Activated CD4-positive, alpha-beta T cell treated with anti-CD3 and anti-CD28 coated beads for 24 hours (primary cell): ENCODE results near the gene LRFN3.
"Not testable (repeated sequence)": the region's sequence is repeated elsewhere in the genome, so short reads cannot be mapped to it uniquely, and the experiment has no call there.

Source experiments
- DNase-seq, 2 donors: peaks; one replicate each; pipeline ENCODE4 v3.0.0-alpha.2; 2020; ENCODE audit warnings: low read depth in 2 of 2

Gene LRFN3

DNA sequence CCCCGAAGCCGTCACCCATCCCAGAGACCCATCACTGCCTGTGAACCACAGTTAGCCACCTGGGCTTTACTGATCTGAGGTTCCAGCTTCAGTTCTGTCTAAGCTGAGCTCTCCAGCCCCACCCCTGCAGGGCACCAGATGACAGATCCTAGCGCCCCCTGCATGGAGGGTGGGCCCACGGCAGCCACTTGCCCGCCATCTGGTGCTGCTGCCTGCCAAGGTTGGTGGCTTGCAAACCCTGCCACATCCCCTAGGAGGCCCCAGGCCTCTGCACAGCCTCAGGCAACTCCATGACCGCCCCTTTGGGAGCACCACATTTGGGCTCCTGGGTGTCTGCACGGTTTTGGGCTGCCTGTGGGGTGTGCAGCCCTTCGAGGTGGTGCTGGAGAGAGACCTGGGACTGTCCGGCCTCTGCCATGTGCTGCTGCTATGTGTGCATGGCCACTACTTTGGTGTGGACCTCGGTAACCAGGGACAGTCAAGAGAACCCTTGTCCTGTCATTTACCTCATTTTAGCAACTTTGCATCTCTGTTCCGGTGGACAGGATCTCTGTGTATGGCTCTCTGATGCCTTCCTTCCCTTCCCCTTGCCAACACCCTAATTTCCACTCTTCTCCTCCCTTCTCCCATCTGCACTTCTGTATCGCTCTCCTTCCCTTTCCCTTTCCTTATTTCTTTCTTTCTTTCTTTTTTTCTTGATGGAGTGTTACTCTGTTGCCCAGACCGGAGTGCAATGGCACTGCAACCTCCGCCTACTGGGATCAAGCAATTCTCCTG is 41.5 kb downstream of the LRFN3 start:
- no peak for DNase-seq

- no peak for DNase-seq
These were observed 42.1 kb downstream of the LRFN3 start for GRCh38 chr19:35978271-35978670.

- no peak for DNase-seq
These were observed 42.7 kb downstream of the LRFN3 start for GRCh38 chr19:35978832-35979365.

GRCh38 chr19:35980997-35981396 is 44.8 kb downstream of the LRFN3 start:
- DNase-seq, result not testable (repeated sequence)

DNA sequence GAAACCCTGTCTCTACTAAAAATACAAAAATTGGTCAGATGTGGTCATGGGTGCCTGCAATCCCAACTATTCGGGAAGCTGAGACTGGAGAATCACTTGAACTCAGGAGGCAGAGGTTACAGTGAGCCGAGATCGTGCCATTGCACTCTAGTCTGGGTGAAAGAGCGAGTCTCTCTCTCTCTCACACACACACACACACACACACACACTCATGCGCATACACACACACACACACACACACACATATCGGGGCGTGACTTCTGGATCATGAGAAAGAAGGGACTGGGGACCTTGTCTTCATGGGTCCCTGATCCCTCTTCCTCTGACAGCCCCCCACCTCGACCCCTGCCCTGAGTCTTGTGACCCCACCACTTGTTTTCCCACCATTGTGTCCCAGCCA is 47.0 kb downstream of the LRFN3 start:
- no peak for DNase-seq

DNA sequence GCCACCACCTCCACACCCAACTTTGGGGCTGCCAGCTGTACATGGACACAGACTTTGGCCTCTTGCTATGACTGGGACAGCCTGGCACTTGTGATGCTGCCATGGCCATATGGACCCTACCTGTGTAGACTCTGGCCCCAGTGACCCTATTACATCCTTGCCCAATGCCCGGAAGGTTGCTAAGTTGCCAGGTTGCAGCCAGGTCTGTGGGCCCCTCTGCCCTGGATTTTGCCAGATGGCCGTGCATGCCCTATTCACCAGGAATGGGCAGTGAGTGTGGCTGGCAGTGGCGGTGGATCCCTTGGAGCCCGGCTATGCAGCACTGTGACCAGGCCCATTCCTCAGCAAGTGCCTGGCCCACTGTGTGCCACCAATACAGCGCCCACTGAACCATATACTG is 49.9 kb downstream of the LRFN3 start:
- no peak for DNase-seq

GRCh38 chr19:35986664-35987570 is 50.7 kb downstream of the LRFN3 start:
- peak in 1 of 2 donors; percentile 14 for DNase-seq

- DNase-seq, result no peak
These were observed 51.4 kb downstream of the LRFN3 start for GRCh38 chr19:35987571-35987896.

DNA sequence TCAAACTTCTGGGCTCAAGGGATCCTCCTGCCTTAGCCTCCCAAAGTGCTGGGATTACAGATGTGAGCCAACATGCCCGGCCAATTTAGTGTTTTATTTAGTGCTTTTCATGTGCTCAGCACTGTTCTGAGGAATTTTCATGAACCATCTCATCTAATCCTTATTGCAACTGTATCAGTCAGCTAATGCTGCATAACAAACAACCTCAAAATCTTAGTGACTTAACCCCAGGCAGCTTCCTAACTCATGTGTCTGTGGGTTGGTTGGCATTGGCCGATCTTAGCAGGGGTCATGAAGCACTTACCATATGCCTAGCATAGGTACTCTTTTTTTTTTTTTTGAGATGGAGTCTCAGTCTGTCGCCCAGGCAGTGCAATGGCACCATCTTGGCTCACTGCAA is 52.6 kb downstream of the LRFN3 start:
- DNase-seq, result no peak

GRCh38 chr19:35990156-35990555 is 54.0 kb downstream of the LRFN3 start:
- DNase-seq, result no peak

- DNase-seq, result no peak
These were observed 54.9 kb downstream of the LRFN3 start for GRCh38 chr19:35990771-35991730.

- DNase-seq, result no peak
These were observed 55.7 kb downstream of the LRFN3 start for GRCh38 chr19:35991731-35992450.

GRCh38 chr19:35992907-35993765 is 57.0 kb downstream of the LRFN3 start:
- no peak for DNase-seq

GRCh38 chr19:35993923-35994598 is 57.9 kb downstream of the LRFN3 start:
- no peak for DNase-seq
